Progenitor cell of endocrine pancreas (in vitro differentiated cells): ENCODE measurements around the gene DAB1. TPM values are rescaled to one million over a fixed set of nuclear protein-coding genes. Genes with fewer than 3 reads are reported as not detected.

Experiments
- DNase-seq: peaks from one replicate; pipeline ENCODE4 v3.0.0; 2021; ENCODE audit warnings: low spot score; ENCODE audit not compliant: unreplicated experiment
- H3K27ac Mint-ChIP-seq: 2 replicates; pipeline ENCODE4 v1.8.0; 2021; ENCODE audit warnings: mild to moderate bottlenecking, moderate library complexity, mixed read lengths
- H3K27me3 Mint-ChIP-seq: 2 replicates; pipeline ENCODE4 v1.8.0; 2021; ENCODE audit warnings: mixed read lengths
- H3K36me3 Mint-ChIP-seq: 2 replicates; pipeline ENCODE4 v1.8.0; 2022; ENCODE audit warnings: mixed read lengths; ENCODE audit not compliant: insufficient read depth
- H3K4me1 Mint-ChIP-seq: 2 replicates; pipeline ENCODE4 v1.8.0; 2021; ENCODE audit warnings: low read depth, mixed read lengths
- H3K4me3 Mint-ChIP-seq: 2 replicates; pipeline ENCODE4 v1.8.0; 2021; ENCODE audit warnings: low read depth, mild to moderate bottlenecking, moderate library complexity, mixed read lengths
- H3K9me3 Mint-ChIP-seq: 2 replicates; pipeline ENCODE4 v1.8.0; 2021; ENCODE audit warnings: low read depth, mixed read lengths
- CTCF ChIP-seq: fragments of 200-600 bp; sonication (generic); IDR thresholded peaks from one replicate; pipeline ENCODE4 v1.5.0; 2021; ENCODE audit warnings: antibody characterized with exemption, mild to moderate bottlenecking; ENCODE audit not compliant: unreplicated experiment
- total RNA-seq: library from RNA; stranded (reverse); gene quantifications from 2 replicates; pipeline ENCODE4 v1.2.1, GENCODE V29; 2021

DAB1 gene
- total RNA-seq, 1 donor from 2014 or later, result 4.8 TPM

- Mint-ChIP-seq H3K27me3 (no peaks in the 10 kb centered on the region), H3K4me1 (peaks cover 7% of the 10 kb centered on the region), H3K36me3 (peaks cover 4% of the 10 kb centered on the region), H3K27ac (no peak overlapping the region), H3K9me3 (peaks cover 12% of the 10 kb centered on the region), H3K4me3 (no peak overlapping the region)
- no peak for DNase-seq
- TF ChIP-seq CTCF, result no peak
Observed at GRCh38 chr1:57250021-57250420, 173.8 kb downstream of the DAB1 start.

- DNase-seq, result no peak
- Mint-ChIP-seq H3K4me3 (no peak overlapping the region), H3K4me1 (peaks cover 7% of the 10 kb centered on the region), H3K36me3 (peaks cover 4% of the 10 kb centered on the region), H3K27me3 (no peaks in the 10 kb centered on the region), H3K9me3 (peaks cover 12% of the 10 kb centered on the region), H3K27ac (no peak overlapping the region)
- TF ChIP-seq CTCF, result no peak
Observed at GRCh38 chr1:57249511-57249910, 174.3 kb downstream of the DAB1 start.

- no peak overlapping the region for H3K27ac Mint-ChIP-seq
- no peaks in the 10 kb centered on the region for H3K27me3 Mint-ChIP-seq
- H3K4me3 Mint-ChIP-seq, result no peak overlapping the region
- no peak for TF ChIP-seq CTCF
- peaks cover 12% of the 10 kb centered on the region for H3K9me3 Mint-ChIP-seq
- peaks cover 4% of the 10 kb centered on the region for H3K36me3 Mint-ChIP-seq
- DNase-seq, result no peak
- H3K4me1 Mint-ChIP-seq, result peaks cover 8% of the 10 kb centered on the region
Observed at GRCh38 chr1:57248830-57249229, 175.0 kb downstream of the DAB1 start.

GRCh38 chr1:57238233-57238781 is 185.6 kb downstream of the DAB1 start:
- H3K4me3 Mint-ChIP-seq, result no peak overlapping the region
- no peak overlapping the region for H3K27ac Mint-ChIP-seq
- no peaks in the 10 kb centered on the region for H3K36me3 Mint-ChIP-seq
- H3K27me3 Mint-ChIP-seq, result peaks cover 4% of the 10 kb centered on the region
- no peak for TF ChIP-seq CTCF
- H3K4me1 Mint-ChIP-seq, result peaks cover 13% of the 10 kb centered on the region
- no peak for DNase-seq
- H3K9me3 Mint-ChIP-seq, result no peaks in the 10 kb centered on the region

GRCh38 chr1:57235730-57236510 is 187.9 kb downstream of the DAB1 start:
- DNase-seq, result no peak
- H3K27me3 Mint-ChIP-seq, result peaks cover 4% of the 10 kb centered on the region
- no peak overlapping the region for H3K4me3 Mint-ChIP-seq
- no peaks in the 10 kb centered on the region for H3K9me3 Mint-ChIP-seq
- peaks cover 7% of the 10 kb centered on the region for H3K4me1 Mint-ChIP-seq
- no peaks in the 10 kb centered on the region for H3K36me3 Mint-ChIP-seq
- TF ChIP-seq CTCF, result no peak
- H3K27ac Mint-ChIP-seq, result no peak overlapping the region
